ENCODE data around the gene ABCC12. TPM values are rescaled to one million over a fixed set of nuclear protein-coding genes. Genes with fewer than 3 reads are reported as not detected.

Gene ABCC12
- total and polyA plus RNA-seq, 2 donors (not counting 3 experiments of a cell fraction or from before 2014, with no cell fraction given) = not detected

DNA sequence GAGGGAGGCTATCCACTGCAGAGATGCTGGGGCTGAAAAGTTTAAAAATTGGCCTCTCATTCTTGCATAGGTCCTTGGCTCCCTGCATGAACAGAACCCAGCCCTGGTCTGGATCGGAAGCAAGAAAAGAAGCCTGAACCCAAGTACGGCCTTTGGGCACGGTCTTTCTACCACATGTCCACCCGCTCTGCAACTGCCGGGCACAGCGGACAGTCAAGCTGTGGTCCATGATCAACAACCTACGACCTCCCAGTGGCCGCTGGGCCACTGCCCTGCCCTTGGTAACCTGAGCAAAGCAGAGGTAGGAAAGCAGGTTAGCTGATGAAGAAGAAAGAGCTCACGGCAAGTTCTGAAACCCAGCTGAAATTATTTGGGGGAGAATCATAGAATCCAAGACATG is 3.6 kb downstream of the ABCC12 start:
- ChIA-PET POLR2A (no interaction called here), CTCF (interaction anchor here (2.4 to 8.7 kb wide), 2 partner anchors 13 to 1009 kb away, joined by 11 to 91 read pairs; partner anchors contain the start of gene NETO2)
- Histone ChIP-seq H3K36me3 (ENCODE audit: control insufficient read depth in 2 of 2, extremely low read depth in 1 of 2, insufficient read depth in 2 of 2, low read length in 2 of 2) (no peaks in the 10 kb centered on the region), H2AFZ (ENCODE audit: low read depth, low read length) (no peak overlapping the region), H3K9me3 (replicated peaks; ENCODE audit: control insufficient read depth, insufficient read depth, low read length) (no peaks in the 10 kb centered on the region), H3K9ac (replicated peaks; ENCODE audit: extremely low read depth, insufficient read depth, low read length) (no peak overlapping the region), H3K27ac (ENCODE audit: insufficient read depth, low read depth, low read length) (no peak overlapping the region), H4K20me1 (replicated peaks; ENCODE audit: control insufficient read depth, extremely low read depth, insufficient read depth, low read length) (no peaks in the 10 kb centered on the region), H3K4me1 (ENCODE audit: control insufficient read depth, extremely low read depth, insufficient read depth, low read length) (no peaks in the 10 kb centered on the region), H3K4me3 (replicated peaks in 1 of 3; ENCODE audit: insufficient read depth in 1 of 3, low read depth in 1 of 3, low read length in 3 of 3) (no peak overlapping the region), H3K27me3 (ENCODE audit: control insufficient read depth in 2 of 2, insufficient read depth in 2 of 2, low read length in 2 of 2) (peaks cover 0 to 3% of the 10 kb centered on the region in 2 experiments), H3K79me2 (ENCODE audit: control insufficient read depth, insufficient read depth, low read length) (no peaks in the 10 kb centered on the region), H3K9me1 (replicated peaks; ENCODE audit: control insufficient read depth, extremely low read depth, insufficient read depth, low read length) (no peaks in the 10 kb centered on the region), H3K4me2 (ENCODE audit: insufficient read depth, low read length) (no peak overlapping the region)
- intact Hi-C loops (cut with micrococcal nuclease) = no loop called here
- dilution Hi-C loops (cut with MboI; ENCODE audit: extremely low pct_ligation_motif_present, low sequenced_read_pairs) = no loop called here
- DNase-seq (ENCODE audit: low read depth, low spot score) = no peak
- BruUV-seq (replicated peaks) = no TSS peak
- FAIRE-seq = no peak
- TF ChIP-seq POLR2A (IDR thresholded peaks at IDR 0.05; ENCODE audit: low read depth, low read length) (no peak), EZH2 (IDR thresholded peaks at IDR 0.05; ENCODE audit: borderline replicate concordance, low read depth, low read length, severe bottlenecking) (no peak), JUN (IDR thresholded peaks at IDR 0.05; ENCODE audit: borderline replicate concordance, insufficient read depth, insufficient read length, low read depth) (no peak), MYC (IDR thresholded peaks at IDR 0.05; ENCODE audit: low read depth, low read length) (no peak), FOS (IDR thresholded peaks at IDR 0.05; ENCODE audit: borderline replicate concordance, insufficient read depth, low read length) (no peak)
- TF ChIP-seq, protein P1, sequence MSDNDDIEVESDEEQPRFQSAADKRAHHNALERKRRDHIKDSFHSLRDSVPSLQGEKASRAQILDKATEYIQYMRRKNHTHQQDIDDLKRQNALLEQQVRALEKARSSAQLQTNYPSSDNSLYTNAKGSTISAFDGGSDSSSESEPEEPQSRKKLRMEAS (IDR thresholded peaks at IDR 0.05; ENCODE audit: insufficient read depth, insufficient read length) = no peak
- TF ChIP-seq, protein P2, sequence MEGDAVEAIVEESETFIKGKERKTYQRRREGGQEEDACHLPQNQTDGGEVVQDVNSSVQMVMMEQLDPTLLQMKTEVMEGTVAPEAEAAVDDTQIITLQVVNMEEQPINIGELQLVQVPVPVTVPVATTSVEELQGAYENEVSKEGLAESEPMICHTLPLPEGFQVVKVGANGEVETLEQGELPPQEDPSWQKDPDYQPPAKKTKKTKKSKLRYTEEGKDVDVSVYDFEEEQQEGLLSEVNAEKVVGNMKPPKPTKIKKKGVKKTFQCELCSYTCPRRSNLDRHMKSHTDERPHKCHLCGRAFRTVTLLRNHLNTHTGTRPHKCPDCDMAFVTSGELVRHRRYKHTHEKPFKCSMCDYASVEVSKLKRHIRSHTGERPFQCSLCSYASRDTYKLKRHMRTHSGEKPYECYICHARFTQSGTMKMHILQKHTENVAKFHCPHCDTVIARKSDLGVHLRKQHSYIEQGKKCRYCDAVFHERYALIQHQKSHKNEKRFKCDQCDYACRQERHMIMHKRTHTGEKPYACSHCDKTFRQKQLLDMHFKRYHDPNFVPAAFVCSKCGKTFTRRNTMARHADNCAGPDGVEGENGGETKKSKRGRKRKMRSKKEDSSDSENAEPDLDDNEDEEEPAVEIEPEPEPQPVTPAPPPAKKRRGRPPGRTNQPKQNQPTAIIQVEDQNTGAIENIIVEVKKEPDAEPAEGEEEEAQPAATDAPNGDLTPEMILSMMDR (IDR thresholded peaks at IDR 0.05; ENCODE audit: extremely low read depth in 1 of 2, insufficient read depth in 1 of 2, low read depth in 1 of 2, low read length in 2 of 2) = no peak

Measured in endothelial cell of umbilical vein (primary cell).